Measurements from ENCODE around the gene CDKN1A.

The CDKN1A gene

GRCh38 chr6:36673882-36674281 lies 4.6 kb upstream of the CDKN1A start:
- Histone ChIP-seq H3K9me2 (replicated peaks; ENCODE audit: insufficient read depth, low read length) (no peaks in the 10 kb centered on the region), H3K79me2 (ENCODE audit: low read length) (peaks cover 3% of the 10 kb centered on the region), H3K4me1 (ENCODE audit: low read length) (peaks cover 14% of the 10 kb centered on the region; the same call in 1 of the 2 replicates), H3F3A (ENCODE audit: insufficient read depth, low read length) (peaks cover 14% of the 10 kb centered on the region), H3K4me2 (ENCODE audit: low read depth, low read length) (no peak overlapping the region), H2AFZ (ENCODE audit: low read length) (no peak overlapping the region), H3K27me3 (replicated peaks; ENCODE audit: insufficient read depth, low read length) (no peaks in the 10 kb centered on the region), H3K9ac (ENCODE audit: low read length) (no peak overlapping the region), H4K20me1 (ENCODE audit: insufficient read depth, low read length) (no peaks in the 10 kb centered on the region), H3K27ac (ENCODE audit: low read length) (no peak overlapping the region), H3K36me3 (replicated peaks; ENCODE audit: insufficient read depth, low read length) (no peaks in the 10 kb centered on the region), H3K4me3 (ENCODE audit: low read length) (no peak overlapping the region), H3K9me3 (replicated peaks; ENCODE audit: insufficient read depth, low read length) (no peaks in the 10 kb centered on the region)
- no peak for DNase-seq
- TF ChIP-seq CTCF (IDR thresholded peaks at IDR 0.05; ENCODE audit: low read length) (no peak), EZH2 (optimal IDR thresholded peaks at IDR 0.05; ENCODE audit: low read depth, low read length) (no peak), EZH2phosphoT487 (IDR thresholded peaks at IDR 0.05; ENCODE audit: low read length) (no peak)

GRCh38 chr6:36674942-36675341 lies 3.6 kb upstream of the CDKN1A start:
- H3K27ac ChIP-seq (ENCODE audit: low read length): no peak overlapping the region
- H3K79me2 ChIP-seq (ENCODE audit: low read length): peaks cover 14% of the 10 kb centered on the region
- TF ChIP-seq CTCF (IDR thresholded peaks at IDR 0.05; ENCODE audit: low read length): no peak
- TF ChIP-seq EZH2phosphoT487 (IDR thresholded peaks at IDR 0.05; ENCODE audit: low read length): no peak
- no peak for TF ChIP-seq EZH2 (optimal IDR thresholded peaks at IDR 0.05; ENCODE audit: low read depth, low read length)
- no peaks in the 10 kb centered on the region for H3K9me3 ChIP-seq (replicated peaks; ENCODE audit: insufficient read depth, low read length)
- H3K9ac ChIP-seq (ENCODE audit: low read length): no peak overlapping the region
- H3F3A ChIP-seq (ENCODE audit: insufficient read depth, low read length): peaks cover 25% of the 10 kb centered on the region
- H3K36me3 ChIP-seq (replicated peaks; ENCODE audit: insufficient read depth, low read length): no peaks in the 10 kb centered on the region
- H3K4me2 ChIP-seq (ENCODE audit: low read depth, low read length): no peak overlapping the region
- DNase-seq: no peak
- H3K4me3 ChIP-seq (ENCODE audit: low read length): no peak overlapping the region
- no peaks in the 10 kb centered on the region for H4K20me1 ChIP-seq (ENCODE audit: insufficient read depth, low read length)
- no peak overlapping the region for H2AFZ ChIP-seq (ENCODE audit: low read length)
- H3K9me2 ChIP-seq (replicated peaks; ENCODE audit: insufficient read depth, low read length): no peaks in the 10 kb centered on the region
- peaks cover 14% of the 10 kb centered on the region; the same call in 1 of the 2 replicates for H3K4me1 ChIP-seq (ENCODE audit: low read length)
- no peaks in the 10 kb centered on the region for H3K27me3 ChIP-seq (replicated peaks; ENCODE audit: insufficient read depth, low read length)

GRCh38 chr6:36676141-36677058 lies 2.1 kb upstream of the CDKN1A start:
- Histone ChIP-seq H3K9ac (ENCODE audit: low read length) (no peak overlapping the region), H3F3A (ENCODE audit: insufficient read depth, low read length) (peaks cover 35% of the 10 kb centered on the region), H4K20me1 (ENCODE audit: insufficient read depth, low read length) (no peaks in the 10 kb centered on the region), H3K4me2 (ENCODE audit: low read depth, low read length) (no peak overlapping the region), H3K27ac (ENCODE audit: low read length) (no peak overlapping the region), H3K27me3 (replicated peaks; ENCODE audit: insufficient read depth, low read length) (no peaks in the 10 kb centered on the region), H3K4me1 (ENCODE audit: low read length) (peaks cover 14% of the 10 kb centered on the region; the same call in 1 of the 2 replicates), H3K4me3 (ENCODE audit: low read length) (no peak overlapping the region), H3K79me2 (ENCODE audit: low read length) (peaks cover 21% of the 10 kb centered on the region), H3K36me3 (replicated peaks; ENCODE audit: insufficient read depth, low read length) (no peaks in the 10 kb centered on the region), H3K9me3 (replicated peaks; ENCODE audit: insufficient read depth, low read length) (no peaks in the 10 kb centered on the region), H2AFZ (ENCODE audit: low read length) (no peak overlapping the region), H3K9me2 (replicated peaks; ENCODE audit: insufficient read depth, low read length) (no peaks in the 10 kb centered on the region)
- TF ChIP-seq EZH2phosphoT487 (IDR thresholded peaks at IDR 0.05; ENCODE audit: low read length) (no peak), EZH2 (optimal IDR thresholded peaks at IDR 0.05; ENCODE audit: low read depth, low read length) (no peak), CTCF (IDR thresholded peaks at IDR 0.05; ENCODE audit: low read length) (no peak)
- no peak for DNase-seq

Measured in MM.1S (cell line).